IPS-18a (cell line): Measurements from ENCODE around the gene CHIC2.

Experiments
- H3K27ac ChIP-seq: one replicate; pipeline ENCODE4 v1.5.1; 2013; ENCODE audit warnings: low read length
- H3K27me3 ChIP-seq: one replicate; pipeline ENCODE4 v1.6.1; 2013; ENCODE audit warnings: mild to moderate bottlenecking, low read length; ENCODE audit not compliant: control insufficient read depth, insufficient read depth
- H3K36me3 ChIP-seq: one replicate; pipeline ENCODE4 v1.6.1; 2013; ENCODE audit warnings: low read depth, low read length; ENCODE audit not compliant: control insufficient read depth
- H3K4me1 ChIP-seq: one replicate; pipeline ENCODE4 v1.6.1; 2013; ENCODE audit warnings: low read depth, low read length; ENCODE audit not compliant: control insufficient read depth
- H3K4me3 ChIP-seq: one replicate; pipeline ENCODE4 v1.5.1; 2013; ENCODE audit warnings: low read length
- H3K9ac ChIP-seq: one replicate; pipeline ENCODE4 v1.6.1; 2013; ENCODE audit warnings: mild to moderate bottlenecking, low read length, moderate library complexity
- H3K9me3 ChIP-seq: one replicate; pipeline ENCODE4 v1.6.1; 2013; ENCODE audit warnings: low read depth, low read length; ENCODE audit not compliant: control insufficient read depth

Gene CHIC2

GRCh38 chr4:53962516-53963225 is 101.7 kb downstream of the CHIC2 start:
- Histone ChIP-seq H3K36me3 (no peaks in the 10 kb centered on the region), H3K9ac (no peak overlapping the region), H3K4me3 (no peak overlapping the region), H3K27ac (no peak overlapping the region), H3K27me3 (peaks cover 5% of the 10 kb centered on the region), H3K9me3 (no peaks in the 10 kb centered on the region), H3K4me1 (peaks cover 4% of the 10 kb centered on the region)

- Histone ChIP-seq H3K9me3 (no peaks in the 10 kb centered on the region), H3K4me3 (no peak overlapping the region), H3K4me1 (peaks cover 4% of the 10 kb centered on the region), H3K27me3 (peaks cover 5% of the 10 kb centered on the region), H3K27ac (no peak overlapping the region), H3K36me3 (no peaks in the 10 kb centered on the region), H3K9ac (no peak overlapping the region)
Observed at GRCh38 chr4:53961351-53961750, 103.1 kb downstream of the CHIC2 start.

- Histone ChIP-seq H3K9me3 (no peaks in the 10 kb centered on the region), H3K27ac (no peak overlapping the region), H3K36me3 (no peaks in the 10 kb centered on the region), H3K9ac (no peak overlapping the region), H3K27me3 (peaks cover 5% of the 10 kb centered on the region), H3K4me3 (no peak overlapping the region), H3K4me1 (peaks cover 4% of the 10 kb centered on the region)
Observed at GRCh38 chr4:53960843-53961242, 103.6 kb downstream of the CHIC2 start.
